ENCODE results near the gene MCAT.

MCAT gene

GRCh38 chr22:43142880-43143562, at the start of gene MCAT:
Gene MCAT, minus strand, starts transcription at chr22:43143398. Its CDS starts 50 bp downstream, at chr22:43143348.
- DNase-seq (ENCODE audit: low read depth) = peak; percentile 73

- no peak for DNase-seq (ENCODE audit: low read depth)
These were observed 48.6 kb upstream of the MCAT start for GRCh38 chr22:43191831-43192230.

GRCh38 chr22:43188829-43189545, 45.8 kb upstream of the MCAT start:
- DNase-seq (ENCODE audit: low read depth) = no peak

GRCh38 chr22:43187171-43188099, 44.2 kb upstream of the MCAT start:
- DNase-seq (ENCODE audit: low read depth) = peak; percentile 94

- peak; percentile 43 for DNase-seq (ENCODE audit: low read depth)
These were observed 43.3 kb upstream of the MCAT start, which contains the start of gene TTLL12 for GRCh38 chr22:43186272-43187170. Gene TTLL12, minus strand, starts transcription at chr22:43187134. Its CDS starts 65 bp downstream, at chr22:43187069.

GRCh38 chr22:43185860-43186261, 42.7 kb upstream of the MCAT start:
- no peak for DNase-seq (ENCODE audit: low read depth)

- DNase-seq (ENCODE audit: low read depth) = no peak
These were observed 40.5 kb upstream of the MCAT start for GRCh38 chr22:43183496-43184277.

- no peak for DNase-seq (ENCODE audit: low read depth)
These were observed 39.5 kb upstream of the MCAT start for GRCh38 chr22:43182726-43183125.

GRCh38 chr22:43182118-43182517, 38.9 kb upstream of the MCAT start:
- no peak for DNase-seq (ENCODE audit: low read depth)

- no peak for DNase-seq (ENCODE audit: low read depth)
These were observed 38.3 kb upstream of the MCAT start for GRCh38 chr22:43181321-43182076.

- no peak for DNase-seq (ENCODE audit: low read depth)
These were observed 37.5 kb upstream of the MCAT start for GRCh38 chr22:43180670-43181069.

GRCh38 chr22:43179911-43180195, 36.7 kb upstream of the MCAT start:
- DNase-seq (ENCODE audit: low read depth) = no peak

GRCh38 chr22:43179146-43179910, 36.1 kb upstream of the MCAT start:
- no peak for DNase-seq (ENCODE audit: low read depth)

GRCh38 chr22:43177479-43177878, 34.3 kb upstream of the MCAT start:
- no peak for DNase-seq (ENCODE audit: low read depth)

GRCh38 chr22:43176090-43176489, 32.9 kb upstream of the MCAT start:
- no peak for DNase-seq (ENCODE audit: low read depth)

- DNase-seq (ENCODE audit: low read depth) = no peak
These were observed 31.8 kb upstream of the MCAT start for GRCh38 chr22:43174941-43175531.

GRCh38 chr22:43173976-43174720, 30.9 kb upstream of the MCAT start:
- no peak for DNase-seq (ENCODE audit: low read depth)

- no peak for DNase-seq (ENCODE audit: low read depth)
These were observed 30.4 kb upstream of the MCAT start for GRCh38 chr22:43173566-43173965.
